ENCODE data around the gene TBC1D3B.
"Not testable (repeated sequence)": the region's sequence is repeated elsewhere in the genome, so short reads cannot be mapped to it uniquely, and the experiment has no call there.

The TBC1D3B gene

GRCh38 chr17:36198831-36199465, 22.5 kb upstream of the TBC1D3B start:
- no peak for DNase-seq

DNA sequence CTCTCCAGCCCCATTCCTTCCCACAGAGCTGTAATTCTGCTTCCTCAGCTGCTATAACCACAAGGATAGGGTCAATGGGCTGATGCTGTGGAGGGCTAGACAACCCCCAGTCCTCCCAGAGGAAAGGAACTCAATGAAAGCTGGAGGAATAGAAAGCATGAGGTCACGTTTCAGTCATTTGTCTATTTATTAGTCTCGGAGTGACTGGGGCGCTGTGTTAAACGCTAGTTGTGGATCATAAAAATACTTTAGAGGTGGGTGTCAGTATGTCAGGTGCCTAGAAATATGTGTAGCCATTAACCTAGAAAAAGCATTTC, 20.9 kb upstream of the TBC1D3B start:
- DNase-seq = peak; percentile 11 to 20

DNA sequence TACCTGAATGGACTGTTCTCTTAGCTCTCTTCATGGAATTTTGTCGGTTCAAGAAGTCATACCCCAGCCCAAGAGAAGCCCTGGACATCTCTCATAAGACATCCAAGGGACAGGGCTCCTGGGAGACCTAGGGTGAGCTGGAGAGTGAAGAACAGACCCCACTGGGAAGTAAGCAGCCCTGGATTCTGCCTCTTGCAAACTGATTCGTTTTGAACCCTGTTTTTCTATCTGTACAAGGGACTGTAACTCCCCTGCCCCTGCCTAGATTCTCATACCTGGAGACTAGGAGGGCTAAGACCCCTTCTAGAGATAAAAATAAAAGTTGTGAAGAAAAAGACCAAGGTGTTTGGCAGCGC, 19.7 kb upstream of the TBC1D3B start:
- peak in 1 of 2 experiments; percentile 56 for DNase-seq

- DNase-seq = peak; percentile 33 to 46
Observed at GRCh38 chr17:36195434-36196130, 19.1 kb upstream of the TBC1D3B start.

DNA sequence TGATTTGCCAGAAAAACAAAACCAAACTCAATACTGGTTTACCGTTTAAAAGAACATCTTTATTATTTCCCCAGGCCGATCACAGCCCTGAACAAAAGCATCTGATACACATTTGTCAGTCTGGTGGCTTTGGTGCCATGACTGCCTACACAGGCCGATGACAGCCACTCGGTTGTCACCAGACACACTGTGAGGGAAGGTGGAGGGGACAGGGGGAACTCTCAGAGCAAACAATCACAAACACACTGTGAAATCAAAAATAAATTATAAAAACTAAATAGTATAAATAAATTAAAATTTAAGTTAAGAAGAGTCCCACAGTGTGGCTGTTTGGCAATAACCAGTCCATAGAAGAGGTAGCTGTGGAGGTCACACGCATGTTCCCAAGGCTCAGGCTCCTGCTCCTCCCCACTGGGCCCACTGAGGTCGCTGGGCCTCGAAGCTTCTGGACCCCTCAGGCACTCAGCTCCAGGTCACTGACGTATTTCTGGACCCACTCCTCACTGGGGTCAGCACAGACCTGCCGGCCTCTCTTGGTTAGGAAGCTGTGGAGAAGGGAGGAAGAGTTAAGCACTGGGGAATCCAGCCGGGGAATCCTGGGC, 18.5 kb upstream of the TBC1D3B start:
- not testable (repeated sequence) for DNase-seq

GRCh38 chr17:36194147-36194831, 17.9 kb upstream of the TBC1D3B start:
- not testable (repeated sequence) for DNase-seq

DNA sequence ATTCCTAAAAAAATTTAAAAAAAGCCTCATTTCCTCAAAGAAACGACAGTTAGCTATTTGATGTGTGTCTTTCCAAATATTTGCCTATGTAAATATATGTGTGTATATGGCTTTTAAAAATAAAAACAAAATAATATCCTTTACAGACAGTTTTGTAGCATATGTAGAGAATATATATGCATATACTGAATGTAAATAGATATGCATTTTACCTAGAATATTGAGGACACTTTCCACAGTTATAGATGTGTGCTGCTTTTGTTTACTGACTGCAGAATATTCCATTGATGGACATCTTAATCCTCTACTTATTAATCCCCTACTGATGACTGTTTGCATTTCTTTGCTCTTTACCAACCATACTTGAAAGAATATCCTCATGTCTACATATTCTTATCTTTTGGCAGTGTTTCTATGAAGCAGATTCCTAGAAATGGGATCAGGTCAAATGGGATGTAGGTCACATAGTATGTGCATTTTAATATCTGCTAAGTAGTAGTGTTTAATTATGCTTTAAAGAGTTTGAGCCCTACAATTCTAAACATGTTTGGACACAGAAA, 16.9 kb upstream of the TBC1D3B start:
- DNase-seq = no peak

DNA sequence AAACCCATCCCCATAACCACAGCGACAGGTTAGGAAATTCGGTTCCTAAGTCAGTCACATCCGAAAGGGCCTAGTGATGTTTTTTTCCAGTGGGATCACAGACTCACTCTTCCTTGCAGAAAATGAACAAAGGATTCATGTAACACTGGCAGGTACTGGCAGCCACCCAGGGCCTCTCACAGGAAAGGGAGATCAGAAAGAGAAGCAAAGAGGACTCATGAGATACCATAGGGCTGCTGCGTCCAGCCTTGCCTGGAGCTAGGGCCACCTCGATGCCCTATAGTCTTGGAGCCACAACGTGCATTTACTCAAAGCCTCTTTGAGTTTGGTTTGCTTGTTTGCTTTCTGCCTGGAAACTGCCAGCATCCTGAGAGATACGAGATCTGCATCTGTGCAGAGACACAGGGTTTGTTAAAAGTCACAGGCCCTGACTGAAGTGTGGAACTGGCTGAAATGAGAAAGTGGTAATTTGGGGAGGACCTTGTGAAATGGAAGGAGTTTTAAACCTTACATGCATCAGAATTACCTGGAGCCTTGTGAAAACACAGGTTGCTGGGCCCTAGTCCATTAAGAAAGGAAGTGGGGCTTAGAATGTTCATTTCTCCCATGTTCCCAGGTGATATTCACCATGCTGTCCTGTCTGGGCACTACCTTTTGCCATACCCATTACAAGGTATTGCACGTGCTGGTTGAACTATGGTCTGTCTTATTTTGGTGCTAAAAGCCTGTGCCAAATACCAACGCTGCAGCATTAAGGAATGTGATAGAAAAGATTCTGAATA, 14.3 kb upstream of the TBC1D3B start:
- not testable (repeated sequence) for DNase-seq

- DNase-seq = not testable (repeated sequence)
Observed at GRCh38 chr17:36189993-36190392, 13.6 kb upstream of the TBC1D3B start.

GRCh38 chr17:36188891-36189306, 12.5 kb upstream of the TBC1D3B start:
- DNase-seq = peak; percentile 100

GRCh38 chr17:36187943-36188665, 11.7 kb upstream of the TBC1D3B start:
- DNase-seq = peak; percentile 97

DNA sequence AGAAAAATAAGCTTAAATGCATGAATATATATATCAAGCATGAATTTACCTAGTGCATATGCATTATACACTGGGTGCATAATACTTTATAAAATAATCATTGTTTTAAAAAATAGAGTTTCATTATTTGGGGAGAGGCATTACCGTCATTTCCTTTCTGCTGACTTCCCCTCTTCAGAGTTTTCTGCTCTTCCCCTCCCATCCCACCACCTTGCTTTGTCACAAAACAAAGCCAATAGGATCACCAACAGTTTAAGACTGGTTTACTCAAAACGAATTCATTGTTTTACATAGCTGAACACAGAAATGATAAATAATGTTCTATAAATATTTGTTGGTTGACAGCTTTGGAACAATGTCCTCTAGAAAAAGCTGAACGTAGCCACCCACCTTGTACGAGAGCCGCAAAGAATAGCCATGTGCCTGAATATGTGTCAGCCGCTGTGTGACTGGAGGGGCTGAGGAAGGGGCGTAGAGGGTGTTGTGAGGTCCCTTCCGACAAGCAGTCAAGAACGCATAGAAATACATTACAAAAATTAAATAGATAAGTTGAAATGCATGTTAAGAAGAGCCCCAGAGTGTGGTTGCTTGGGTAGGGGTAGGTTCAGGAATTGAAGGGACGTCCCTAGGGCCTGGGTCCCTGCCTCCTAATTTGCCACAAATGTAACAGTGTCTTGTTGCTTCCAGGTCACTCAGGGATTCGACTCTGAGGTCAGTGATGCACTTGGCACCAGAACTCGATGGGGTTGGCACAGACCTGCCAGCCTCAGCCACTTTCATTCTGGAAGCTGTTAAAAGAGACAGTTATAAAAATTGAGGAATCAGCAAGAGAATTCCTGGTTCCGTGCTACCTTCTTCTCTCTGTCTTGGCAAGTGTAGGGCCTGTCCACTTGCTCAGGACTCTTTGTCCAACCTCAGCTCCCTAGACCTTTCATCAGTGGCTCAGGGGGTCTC, 10.7 kb upstream of the TBC1D3B start:
- peak in 1 of 2 experiments; percentile 37 for DNase-seq

GRCh38 chr17:36185416-36185815, 9.0 kb upstream of the TBC1D3B start:
- DNase-seq = no peak

DNA sequence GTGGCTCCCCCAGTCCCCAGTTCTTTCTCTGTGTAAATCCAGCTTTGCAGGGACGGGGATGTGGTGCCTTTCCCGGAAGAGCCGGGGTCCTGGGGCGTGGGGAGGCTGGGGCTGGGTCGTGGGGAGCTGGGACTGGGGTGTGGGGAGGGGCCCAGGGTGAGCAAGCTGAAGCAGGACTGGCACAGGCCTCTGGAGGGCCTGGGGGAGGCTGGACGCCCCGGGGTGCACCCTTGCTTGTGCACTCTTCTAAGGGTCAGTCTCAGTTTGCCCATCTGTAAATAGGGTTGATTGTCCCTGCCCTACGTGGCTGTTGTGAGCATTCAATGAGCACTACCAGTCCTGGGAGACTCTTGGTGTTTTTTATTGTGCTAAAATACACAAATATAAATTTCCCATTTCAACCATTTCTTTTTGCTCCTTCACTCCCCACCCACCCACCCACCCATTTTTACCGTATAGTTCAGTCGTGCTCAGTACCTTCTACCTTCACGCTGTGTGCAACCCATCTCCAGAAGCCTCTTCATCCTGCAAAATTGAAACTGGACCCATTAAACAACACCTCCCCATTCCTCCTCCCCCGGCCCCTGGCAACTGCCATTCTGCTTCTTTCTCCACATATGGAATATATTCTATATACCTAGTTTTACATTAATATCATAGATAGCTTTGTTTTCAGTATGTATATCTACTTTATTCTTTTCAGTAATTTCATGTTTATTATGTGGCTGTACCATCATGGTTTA, 7.8 kb upstream of the TBC1D3B start:
- DNase-seq = peak in 1 of 2 experiments; percentile 42

DNA sequence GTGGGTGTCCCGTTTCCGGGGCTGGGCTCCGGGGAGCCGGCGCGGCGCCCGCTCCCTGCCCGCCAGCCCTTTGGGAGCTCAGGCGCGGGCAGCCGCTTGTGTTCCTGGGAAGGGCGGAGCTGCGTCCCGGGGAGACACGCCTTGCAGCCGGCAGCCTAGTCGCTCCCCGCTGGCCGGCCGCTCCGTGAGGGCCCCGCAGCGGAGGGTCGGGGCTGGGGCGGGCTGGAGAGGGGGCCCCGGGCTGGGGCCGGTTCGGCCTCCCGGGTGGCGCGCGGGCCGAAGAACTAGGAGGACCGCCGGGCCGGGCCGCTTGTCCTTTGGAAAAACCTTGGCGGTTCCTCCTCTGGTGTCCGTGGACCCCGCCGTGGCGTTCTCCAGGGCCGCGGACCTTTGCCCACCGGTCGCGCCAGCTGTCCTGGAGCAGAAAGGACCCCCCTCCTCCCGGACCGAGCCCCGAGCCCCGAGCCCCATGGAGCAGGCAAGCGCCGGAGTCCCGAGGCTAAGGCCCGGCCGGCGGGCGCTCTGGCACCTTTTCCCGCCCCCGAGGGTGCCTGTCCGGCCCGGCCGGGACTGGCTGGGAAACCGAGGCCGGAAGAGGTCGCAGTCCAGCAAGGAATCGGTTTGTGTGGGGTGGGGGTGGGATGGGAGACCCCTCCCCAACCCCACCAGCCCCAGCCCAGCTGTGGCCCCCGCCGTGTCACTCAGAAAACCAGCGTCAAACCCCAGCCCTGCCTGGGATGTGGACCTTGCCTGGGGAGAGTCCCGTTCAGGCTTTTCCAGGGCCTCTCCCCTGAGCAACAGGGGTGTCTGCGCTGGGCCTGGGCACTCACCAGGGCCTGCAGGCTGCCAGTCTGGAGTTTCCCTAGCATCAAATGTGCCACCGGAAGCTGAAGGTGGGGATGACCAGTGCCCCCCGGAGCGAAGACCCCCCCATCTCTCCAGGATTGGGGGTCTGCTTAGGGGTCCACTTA, 6.8 kb upstream of the TBC1D3B start:
- DNase-seq = peak; percentile 77 to 82

DNA sequence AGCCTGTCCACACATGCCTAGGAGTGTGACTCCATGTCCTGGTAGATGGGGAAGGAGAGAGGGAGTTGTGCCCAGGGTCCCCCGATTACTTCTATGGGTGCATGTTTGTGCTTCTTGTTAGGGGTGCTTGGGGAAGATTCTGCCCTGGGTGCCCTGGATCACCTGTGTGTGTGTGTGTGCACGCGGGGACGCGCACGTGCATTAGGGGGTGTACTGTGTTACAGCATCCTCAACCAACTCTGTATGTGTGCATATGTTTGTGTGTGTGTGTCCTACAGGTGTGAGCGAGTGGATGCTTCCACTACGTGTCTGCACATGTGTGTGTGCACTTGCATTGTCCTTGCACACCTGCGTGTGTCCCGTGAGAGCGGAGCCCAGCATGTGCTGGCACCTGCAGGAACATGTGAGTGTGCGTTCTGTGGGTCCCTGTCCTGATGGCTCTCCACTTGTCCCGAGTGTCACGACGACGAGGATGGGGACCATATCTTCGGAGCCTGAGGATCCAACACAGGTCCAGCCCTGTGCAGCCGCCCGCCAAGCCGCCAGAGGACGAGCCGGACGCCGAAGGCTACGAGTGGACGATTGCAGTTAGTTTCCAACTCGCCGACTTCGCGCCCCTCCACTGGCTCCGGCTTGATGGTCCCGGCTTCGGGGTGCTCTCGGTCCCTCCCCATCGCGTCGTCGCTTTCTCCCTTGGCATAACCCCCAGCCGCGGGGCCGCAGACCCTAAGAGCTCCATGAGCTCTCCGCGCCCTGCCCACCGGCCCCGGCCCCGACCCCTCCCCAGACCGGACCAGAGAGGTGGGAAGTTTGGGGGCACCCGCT, 6.0 kb upstream of the TBC1D3B start:
- no peak for DNase-seq

DNA sequence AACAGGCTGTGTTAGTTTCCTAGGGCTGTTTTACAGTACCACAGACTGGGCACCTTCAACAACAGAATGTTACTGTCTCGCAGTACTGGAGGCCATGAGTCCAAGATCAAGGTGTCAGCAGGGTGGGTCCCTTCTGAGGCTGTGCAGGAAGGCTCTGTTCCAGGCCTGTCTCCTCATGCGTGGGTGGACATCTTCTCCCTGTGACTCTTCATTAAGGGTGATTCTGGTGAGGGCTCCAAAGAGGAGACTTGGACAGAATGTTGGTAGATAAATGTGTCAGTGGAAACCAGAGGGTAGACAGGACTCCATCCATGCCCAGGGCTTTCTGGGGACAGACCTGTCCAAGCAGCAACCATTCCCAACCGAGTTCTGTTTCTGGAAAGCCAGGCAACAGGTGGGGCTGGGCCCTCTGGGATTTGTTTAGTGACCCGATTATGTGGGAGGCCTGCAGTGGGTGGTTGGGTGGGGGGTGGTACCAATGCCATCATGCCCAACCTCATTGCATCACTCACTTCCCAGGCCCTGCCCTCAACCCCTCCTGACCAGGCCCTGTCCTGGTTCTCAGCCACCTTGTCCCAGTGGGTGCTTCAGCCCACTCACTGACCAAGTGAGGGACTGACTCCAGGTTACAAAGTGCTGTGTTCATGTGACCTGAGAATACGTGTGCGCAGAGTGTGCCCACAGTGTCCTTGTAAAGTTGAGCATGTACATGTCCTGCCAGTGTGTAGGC, 5.2 kb upstream of the TBC1D3B start:
- not testable (repeated sequence) for DNase-seq

All from Kasumi-1 (cell line).